K562 (cell line): ENCODE data around the gene C2orf42. TPM values are rescaled to one million over a fixed set of nuclear protein-coding genes. Genes with fewer than 3 reads are reported as not detected.
A peak's percentile ranks its signal among the peaks of the same experiment; 100 is the strongest.

ENCODE experiments used
- ASH1L ChIP-seq: fragments of 450-650 bp; IDR thresholded peaks from 2 replicates; pipeline ENCODE4 v1.6.1; 2018; ENCODE audit warnings: borderline replicate concordance, mild to moderate bottlenecking, low read depth; ENCODE audit not compliant: partially characterized antibody
- COPS2 ChIP-seq: fragments of 450-650 bp; conservative IDR thresholded peaks from 2 replicates; pipeline ENCODE4 v1.6.1; 2016; ENCODE audit warnings: mild to moderate bottlenecking, moderate library complexity
- DMBX1 ChIP-seq: fragments of 250-450 bp; sonication (Bioruptor Pico); IDR thresholded peaks from 2 replicates; pipeline ENCODE4 v1.8.0; 2022; ENCODE audit warnings: inconsistent platforms, mild to moderate bottlenecking, moderate library complexity, borderline replicate concordance
- EP300 ChIP-seq: IDR thresholded peaks from 2 replicates; pipeline ENCODE4 v1.6.1; 2012; ENCODE audit warnings: low read length, improper control_type of control experiment
- RBM22 ChIP-seq: fragments of 200-400 bp; formaldehyde crosslinking; IDR thresholded peaks from 2 replicates; pipeline ENCODE4 v1.6.1; 2018; ENCODE audit warnings: low read length, low read depth; ENCODE audit not compliant: poor library complexity, severe bottlenecking
- SP1 ChIP-seq: sonication (generic); formaldehyde crosslinking; IDR thresholded peaks from 2 replicates; pipeline ENCODE4 v1.8.1; 2022; ENCODE audit warnings: mild to moderate bottlenecking, missing genetic modification reagents
- TAF9B ChIP-seq: fragments of 450-650 bp; IDR thresholded peaks from 2 replicates; pipeline ENCODE4 v1.6.1; 2018; ENCODE audit warnings: mild to moderate bottlenecking; ENCODE audit not compliant: partially characterized antibody
- ZFP36 ChIP-seq: fragments of 150-350 bp; IDR thresholded peaks from 2 replicates; pipeline ENCODE4 v1.6.1; 2018; ENCODE audit warnings: low read length, low read depth; ENCODE audit not compliant: partially characterized antibody
- ZNF766 ChIP-seq: fragments of 200-800 bp; sonication (Bioruptor generic); conservative IDR thresholded peaks from 2 replicates; pipeline ENCODE4 v1.6.1; 2016; ENCODE audit warnings: missing genetic modification characterization, missing compliant biosample characterization
- polyA plus RNA-seq, 8 experiments: library from polyadenylated mRNA; depleted of rRNA in 4 of 8; stranded (reverse) in 5 of 8; unstranded in 3 of 8; fragments of >200 nt; fragmentation: Nextera tagmentation in 2 of 8; fragmentation: Illumina TruSeq in 1 of 8; extraction: Ambion mirVana in 2 of 8; extraction: Trizol in 1 of 8; gene quantifications; 2 replicates each; pipeline versions ENCODE4 v1.2.1 to v1.2.3, GENCODE V29; 2011 to 2014; ENCODE audit warnings: inconsistent platforms in 1 of 8, missing spikeins in 1 of 8
- total RNA-seq, 7 experiments: library from RNA; depleted of rRNA in 6 of 7; stranded (reverse); fragments of >200 nt in 6 of 7; fragmentation: Illumina TruSeq in 2 of 7; extraction: Trizol in 2 of 7; gene quantifications; 2 replicates each; pipeline versions ENCODE4 v1.2.1 to v1.2.3, GENCODE V29; 2011 to 2021; ENCODE audit warnings: low replicate concordance in 1 of 7
- TF ChIP-seq, protein P1 (sequence below): sonication (generic); formaldehyde crosslinking; IDR thresholded peaks from 2 replicates; pipeline ENCODE4 v1.8.1; 2023; ENCODE audit warnings: mild to moderate bottlenecking, missing genetic modification reagents, moderate library complexity
- TF ChIP-seq, protein P2 (sequence below): sonication (generic); IDR thresholded peaks from 2 replicates; pipeline ENCODE4 v1.6.1; 2016
- TF ChIP-seq, protein P3 (sequence below), 2 experiments: IDR thresholded peaks in 1 of 2; conservative IDR thresholded peaks in 1 of 2; 2 replicates each; pipeline ENCODE4 v1.6.1; 2016; ENCODE audit warnings: low read depth in 2 of 2, mild to moderate bottlenecking in 1 of 2, missing compliant biosample characterization in 1 of 2, missing genetic modification characterization in 1 of 2, moderate library complexity in 1 of 2
- TF ChIP-seq, protein P4 (sequence below): fragments of 250-450 bp; sonication (Bioruptor Pico); IDR thresholded peaks from 2 replicates; pipeline ENCODE4 v1.5.0; 2022; ENCODE audit warnings: mild to moderate bottlenecking
- TF ChIP-seq, protein P5 (sequence below): sonication (generic); formaldehyde crosslinking; IDR thresholded peaks from 2 replicates; pipeline ENCODE4 v1.8.1; 2022; ENCODE audit warnings: missing genetic modification reagents
- TF ChIP-seq, protein P6 (sequence below): fragments of 450-650 bp; formaldehyde crosslinking; IDR thresholded peaks from 2 replicates; pipeline ENCODE4 v1.4.0; 2022; ENCODE audit warnings: mild to moderate bottlenecking, moderate library complexity

The C2orf42 gene
- total and polyA plus RNA-seq, 9 of the 15 experiments (the other 6 are each of a cell fraction or from before 2014, with no cell fraction given), result 4.6 to 10.9 (median 7.5) TPM

DNA sequence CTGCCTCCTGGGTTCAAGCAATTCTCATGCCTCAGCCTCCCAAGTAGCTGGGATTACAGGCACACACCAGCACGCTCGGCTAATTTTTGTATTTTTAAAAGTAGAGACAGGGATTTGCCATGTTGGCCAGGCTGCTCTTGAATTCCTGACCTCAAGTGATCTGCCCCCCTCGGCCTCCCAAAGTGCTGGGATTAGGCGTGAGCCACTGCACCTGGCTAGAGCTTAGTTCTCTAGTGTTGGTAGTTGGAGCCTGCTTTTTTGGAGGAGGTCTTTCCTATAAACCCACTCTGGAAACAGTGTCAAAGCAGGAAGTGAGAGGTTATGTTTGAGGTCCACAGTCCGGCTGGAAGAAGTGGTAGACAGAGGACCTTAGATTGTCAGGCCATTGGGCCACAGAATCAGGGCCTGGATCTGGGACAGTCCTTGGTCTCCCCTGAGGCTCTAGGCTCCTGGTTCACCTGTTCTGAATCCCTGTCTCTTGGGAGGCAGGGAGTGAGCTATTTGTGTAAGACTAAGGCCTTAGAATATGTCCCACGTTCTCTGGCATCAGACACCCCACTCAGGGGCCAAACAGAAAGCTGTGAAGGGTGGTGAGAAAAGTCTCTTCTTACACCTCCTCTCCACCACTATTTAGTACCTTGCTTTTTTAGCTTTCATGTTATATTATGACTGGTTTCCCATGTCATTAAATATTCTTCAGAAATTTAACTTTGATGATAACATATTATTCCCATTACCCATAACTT, 69.0 kb downstream of the C2orf42 start (continued):
- TF ChIP-seq, protein P1, sequence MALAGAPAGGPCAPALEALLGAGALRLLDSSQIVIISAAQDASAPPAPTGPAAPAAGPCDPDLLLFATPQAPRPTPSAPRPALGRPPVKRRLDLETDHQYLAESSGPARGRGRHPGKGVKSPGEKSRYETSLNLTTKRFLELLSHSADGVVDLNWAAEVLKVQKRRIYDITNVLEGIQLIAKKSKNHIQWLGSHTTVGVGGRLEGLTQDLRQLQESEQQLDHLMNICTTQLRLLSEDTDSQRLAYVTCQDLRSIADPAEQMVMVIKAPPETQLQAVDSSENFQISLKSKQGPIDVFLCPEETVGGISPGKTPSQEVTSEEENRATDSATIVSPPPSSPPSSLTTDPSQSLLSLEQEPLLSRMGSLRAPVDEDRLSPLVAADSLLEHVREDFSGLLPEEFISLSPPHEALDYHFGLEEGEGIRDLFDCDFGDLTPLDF, result no peak
- TF ChIP-seq DMBX1 (CRISPR knock-in tag) (peak; percentile 78), TAF9B (peak; percentile 9), ZFP36 (no peak), EP300 (no peak), ASH1L (no peak), RBM22 (no peak), SP1 (CRISPR knock-in tag) (no peak), COPS2 (no peak), ZNF766 (CRISPR knock-in tag) (0 out of 2 replicates have a peak, but pooled peaks have one; percentile 38)
- TF ChIP-seq, protein P2, sequence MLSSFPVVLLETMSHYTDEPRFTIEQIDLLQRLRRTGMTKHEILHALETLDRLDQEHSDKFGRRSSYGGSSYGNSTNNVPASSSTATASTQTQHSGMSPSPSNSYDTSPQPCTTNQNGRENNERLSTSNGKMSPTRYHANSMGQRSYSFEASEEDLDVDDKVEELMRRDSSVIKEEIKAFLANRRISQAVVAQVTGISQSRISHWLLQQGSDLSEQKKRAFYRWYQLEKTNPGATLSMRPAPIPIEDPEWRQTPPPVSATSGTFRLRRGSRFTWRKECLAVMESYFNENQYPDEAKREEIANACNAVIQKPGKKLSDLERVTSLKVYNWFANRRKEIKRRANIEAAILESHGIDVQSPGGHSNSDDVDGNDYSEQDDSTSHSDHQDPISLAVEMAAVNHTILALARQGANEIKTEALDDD, result no peak
- TF ChIP-seq, protein P3, sequence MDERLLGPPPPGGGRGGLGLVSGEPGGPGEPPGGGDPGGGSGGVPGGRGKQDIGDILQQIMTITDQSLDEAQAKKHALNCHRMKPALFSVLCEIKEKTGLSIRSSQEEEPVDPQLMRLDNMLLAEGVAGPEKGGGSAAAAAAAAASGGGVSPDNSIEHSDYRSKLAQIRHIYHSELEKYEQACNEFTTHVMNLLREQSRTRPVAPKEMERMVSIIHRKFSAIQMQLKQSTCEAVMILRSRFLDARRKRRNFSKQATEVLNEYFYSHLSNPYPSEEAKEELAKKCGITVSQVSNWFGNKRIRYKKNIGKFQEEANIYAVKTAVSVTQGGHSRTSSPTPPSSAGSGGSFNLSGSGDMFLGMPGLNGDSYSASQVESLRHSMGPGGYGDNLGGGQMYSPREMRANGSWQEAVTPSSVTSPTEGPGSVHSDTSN (CRISPR knock-in tag; IDR thresholded peaks at IDR 0.05; ENCODE audit: low read depth), result no peak
- TF ChIP-seq, protein P3 (tag; conservative IDR thresholded peaks at IDR 0.05; ENCODE audit: low read depth), result no peak
- TF ChIP-seq, protein P4, sequence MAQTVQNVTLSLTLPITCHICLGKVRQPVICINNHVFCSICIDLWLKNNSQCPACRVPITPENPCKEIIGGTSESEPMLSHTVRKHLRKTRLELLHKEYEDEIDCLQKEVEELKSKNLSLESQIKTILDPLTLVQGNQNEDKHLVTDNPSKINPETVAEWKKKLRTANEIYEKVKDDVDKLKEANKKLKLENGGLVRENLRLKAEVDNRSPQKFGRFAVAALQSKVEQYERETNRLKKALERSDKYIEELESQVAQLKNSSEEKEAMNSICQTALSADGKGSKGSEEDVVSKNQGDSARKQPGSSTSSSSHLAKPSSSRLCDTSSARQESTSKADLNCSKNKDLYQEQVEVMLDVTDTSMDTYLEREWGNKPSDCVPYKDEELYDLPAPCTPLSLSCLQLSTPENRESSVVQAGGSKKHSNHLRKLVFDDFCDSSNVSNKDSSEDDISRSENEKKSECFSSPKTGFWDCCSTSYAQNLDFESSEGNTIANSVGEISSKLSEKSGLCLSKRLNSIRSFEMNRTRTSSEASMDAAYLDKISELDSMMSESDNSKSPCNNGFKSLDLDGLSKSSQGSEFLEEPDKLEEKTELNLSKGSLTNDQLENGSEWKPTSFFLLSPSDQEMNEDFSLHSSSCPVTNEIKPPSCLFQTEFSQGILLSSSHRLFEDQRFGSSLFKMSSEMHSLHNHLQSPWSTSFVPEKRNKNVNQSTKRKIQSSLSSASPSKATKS, result no peak
- TF ChIP-seq, protein P5, sequence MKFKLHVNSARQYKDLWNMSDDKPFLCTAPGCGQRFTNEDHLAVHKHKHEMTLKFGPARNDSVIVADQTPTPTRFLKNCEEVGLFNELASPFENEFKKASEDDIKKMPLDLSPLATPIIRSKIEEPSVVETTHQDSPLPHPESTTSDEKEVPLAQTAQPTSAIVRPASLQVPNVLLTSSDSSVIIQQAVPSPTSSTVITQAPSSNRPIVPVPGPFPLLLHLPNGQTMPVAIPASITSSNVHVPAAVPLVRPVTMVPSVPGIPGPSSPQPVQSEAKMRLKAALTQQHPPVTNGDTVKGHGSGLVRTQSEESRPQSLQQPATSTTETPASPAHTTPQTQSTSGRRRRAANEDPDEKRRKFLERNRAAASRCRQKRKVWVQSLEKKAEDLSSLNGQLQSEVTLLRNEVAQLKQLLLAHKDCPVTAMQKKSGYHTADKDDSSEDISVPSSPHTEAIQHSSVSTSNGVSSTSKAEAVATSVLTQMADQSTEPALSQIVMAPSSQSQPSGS (CRISPR knock-in tag), result no peak
- TF ChIP-seq, protein P6, sequence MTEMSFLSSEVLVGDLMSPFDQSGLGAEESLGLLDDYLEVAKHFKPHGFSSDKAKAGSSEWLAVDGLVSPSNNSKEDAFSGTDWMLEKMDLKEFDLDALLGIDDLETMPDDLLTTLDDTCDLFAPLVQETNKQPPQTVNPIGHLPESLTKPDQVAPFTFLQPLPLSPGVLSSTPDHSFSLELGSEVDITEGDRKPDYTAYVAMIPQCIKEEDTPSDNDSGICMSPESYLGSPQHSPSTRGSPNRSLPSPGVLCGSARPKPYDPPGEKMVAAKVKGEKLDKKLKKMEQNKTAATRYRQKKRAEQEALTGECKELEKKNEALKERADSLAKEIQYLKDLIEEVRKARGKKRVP (CRISPR knock-in tag), result peak; percentile 7; the same call in 1 of the 2 replicates
